GM23248 (cell line): ENCODE data around the gene KRT10. TPM values are rescaled to one million over a fixed set of nuclear protein-coding genes. Genes with fewer than 3 reads are reported as not detected.

Experiments
- DNase-seq: peaks from one replicate; pipeline ENCODE4 v3.0.0-alpha.2; 2015
- H2AFZ ChIP-seq: fragments of 200-600 bp; sonication (generic); 2 replicates; pipeline ENCODE4 v1.6.1; 2016; ENCODE audit warnings: antibody characterized with exemption
- H3F3A ChIP-seq: fragments of 200-600 bp; sonication (generic); 2 replicates; pipeline ENCODE4 v1.6.1; 2016; ENCODE audit warnings: mild to moderate bottlenecking, antibody characterized with exemption, mixed run types; ENCODE audit not compliant: insufficient read depth
- H3K27ac ChIP-seq: fragments of 200-600 bp; sonication (generic); 2 replicates; pipeline ENCODE4 v1.5.1; 2016; ENCODE audit warnings: mild to moderate bottlenecking
- H3K27me3 ChIP-seq: fragments of 200-600 bp; sonication (generic); replicated peaks from 2 replicates; pipeline ENCODE4 v1.6.1; 2016; ENCODE audit warnings: mild to moderate bottlenecking; ENCODE audit not compliant: insufficient read depth
- H3K36me3 ChIP-seq: fragments of 200-600 bp; sonication (generic); 2 replicates; pipeline ENCODE4 v1.6.1; 2016; ENCODE audit warnings: low read depth, mild to moderate bottlenecking
- H3K4me1 ChIP-seq: fragments of 200-600 bp; sonication (generic); 2 replicates; pipeline ENCODE4 v1.6.1; 2016; ENCODE audit warnings: mild to moderate bottlenecking; ENCODE audit not compliant: insufficient read depth
- H3K4me2 ChIP-seq: fragments of 200-600 bp; sonication (generic); one replicate; pipeline ENCODE4 v1.6.1; 2016; ENCODE audit warnings: mild to moderate bottlenecking; ENCODE audit not compliant: unreplicated experiment
- H3K4me3 ChIP-seq: fragments of 200-600 bp; sonication (generic); 2 replicates; pipeline ENCODE4 v1.5.1; 2016; ENCODE audit warnings: mild to moderate bottlenecking
- H3K79me2 ChIP-seq: fragments of 200-600 bp; sonication (generic); 2 replicates; pipeline ENCODE4 v1.6.1; 2016; ENCODE audit warnings: mild to moderate bottlenecking; ENCODE audit not compliant: insufficient read depth
- H3K9ac ChIP-seq: fragments of 200-600 bp; sonication (generic); 2 replicates; pipeline ENCODE4 v1.6.1; 2016; ENCODE audit warnings: mild to moderate bottlenecking
- H3K9me2 ChIP-seq: fragments of 200-600 bp; sonication (generic); 2 replicates; pipeline ENCODE4 v1.6.1; 2016; ENCODE audit warnings: mixed run types, mild to moderate bottlenecking, moderate library complexity; ENCODE audit not compliant: insufficient read depth
- H3K9me3 ChIP-seq: fragments of 200-600 bp; sonication (generic); one replicate; pipeline ENCODE4 v1.6.1; 2017; ENCODE audit warnings: low read depth
- H4K20me1 ChIP-seq: fragments of 200-600 bp; sonication (generic); 2 replicates; pipeline ENCODE4 v1.6.0; 2016; ENCODE audit not compliant: insufficient read depth
- EZH2 ChIP-seq: fragments of 200-600 bp; sonication (generic); IDR thresholded peaks from 2 replicates; pipeline ENCODE4 v1.6.1; 2018; ENCODE audit warnings: antibody characterized with exemption, mild to moderate bottlenecking; ENCODE audit not compliant: insufficient read depth, poor library complexity, severe bottlenecking
- EZH2phosphoT487 ChIP-seq: fragments of 200-600 bp; sonication (generic); IDR thresholded peaks from 2 replicates; pipeline ENCODE4 v1.6.1; 2018; ENCODE audit warnings: antibody characterized with exemption, moderate library complexity, mild to moderate bottlenecking, low read depth; ENCODE audit not compliant: insufficient read depth
- WGBS, 2 experiments: methylation state at CpG; one replicate each; pipeline ENCODE4 v1.1.6; 2015 to 2017; ENCODE audit warnings: low lambda C conversion rate in 2 of 2, low coverage in 1 of 2; ENCODE audit errors: missing lambda C conversion rate in 2 of 2; 5-methylcytosine and 5-hydroxymethylcytosine counted together
- in situ Hi-C: fragments of 300-500 bp; cut with MboI; formaldehyde crosslinking; loops from 2 replicates; pipeline ENCODE4 v1.15.0; 2020
- polyA plus RNA-seq: library from polyadenylated mRNA; unstranded; fragments of >200 nt; fragmentation: Nextera tagmentation; extraction: Ambion mirVana; gene quantifications from 2 replicates; pipeline ENCODE4 v1.2.1, GENCODE V29; 2016
- total RNA-seq: library from RNA; depleted of rRNA; stranded (reverse); fragments of >200 nt; shearing (Covaris generic); gene quantifications from 2 replicates; pipeline ENCODE4 v1.2.3, GENCODE V29; 2014

KRT10 gene
- total and polyA plus RNA-seq, 2 experiments from 2014 or later = 23.3 to 145 TPM

- Histone ChIP-seq H4K20me1 (no peaks in the 10 kb centered on the region), H3K4me3 (no peak overlapping the region), H3K27me3 (no peaks in the 10 kb centered on the region), H3K4me2 (no peak overlapping the region), H3K4me1 (no peaks in the 10 kb centered on the region), H3K9me3 (no peaks in the 10 kb centered on the region), H3F3A (no peaks in the 10 kb centered on the region), H3K79me2 (peaks cover 26% of the 10 kb centered on the region; the same call in 1 of the 2 replicates), H3K9ac (no peak overlapping the region), H3K36me3 (peaks cover 4% of the 10 kb centered on the region; the same call in 1 of the 2 replicates), H2AFZ (no peak overlapping the region), H3K9me2 (no peaks in the 10 kb centered on the region), H3K27ac (no peak overlapping the region)
- WGBS, 2 experiments = 83 to 86% methylated on average over 3 of the region's 3 CpGs
- TF ChIP-seq EZH2 (no peak), EZH2phosphoT487 (no peak)
- in situ Hi-C loops = no loop called here
- DNase-seq = no peak
These were observed 10.4 kb upstream of the KRT10 start for GRCh38 chr17:40832840-40833239.

GRCh38 chr17:40830085-40830776, 7.8 kb upstream of the KRT10 start:
- H3K4me3 ChIP-seq = no peak overlapping the region
- 89 to 100% methylated on average over 2 of the region's 2 CpGs for WGBS, 2 experiments
- H3K9ac ChIP-seq = no peak overlapping the region
- H4K20me1 ChIP-seq = no peaks in the 10 kb centered on the region
- no peaks in the 10 kb centered on the region for H3K4me1 ChIP-seq
- no peak for DNase-seq
- peaks cover 52% of the 10 kb centered on the region for H3K79me2 ChIP-seq
- H3K27me3 ChIP-seq = no peaks in the 10 kb centered on the region
- H3K4me2 ChIP-seq = no peak overlapping the region
- in situ Hi-C loops = no loop called here
- H3F3A ChIP-seq = no peaks in the 10 kb centered on the region
- no peak overlapping the region for H2AFZ ChIP-seq
- TF ChIP-seq EZH2phosphoT487 = no peak
- no peak for TF ChIP-seq EZH2
- H3K36me3 ChIP-seq = no peaks in the 10 kb centered on the region; the same call in 1 of the 2 replicates
- no peaks in the 10 kb centered on the region for H3K9me3 ChIP-seq
- no peak overlapping the region for H3K27ac ChIP-seq
- H3K9me2 ChIP-seq = no peaks in the 10 kb centered on the region

DNA sequence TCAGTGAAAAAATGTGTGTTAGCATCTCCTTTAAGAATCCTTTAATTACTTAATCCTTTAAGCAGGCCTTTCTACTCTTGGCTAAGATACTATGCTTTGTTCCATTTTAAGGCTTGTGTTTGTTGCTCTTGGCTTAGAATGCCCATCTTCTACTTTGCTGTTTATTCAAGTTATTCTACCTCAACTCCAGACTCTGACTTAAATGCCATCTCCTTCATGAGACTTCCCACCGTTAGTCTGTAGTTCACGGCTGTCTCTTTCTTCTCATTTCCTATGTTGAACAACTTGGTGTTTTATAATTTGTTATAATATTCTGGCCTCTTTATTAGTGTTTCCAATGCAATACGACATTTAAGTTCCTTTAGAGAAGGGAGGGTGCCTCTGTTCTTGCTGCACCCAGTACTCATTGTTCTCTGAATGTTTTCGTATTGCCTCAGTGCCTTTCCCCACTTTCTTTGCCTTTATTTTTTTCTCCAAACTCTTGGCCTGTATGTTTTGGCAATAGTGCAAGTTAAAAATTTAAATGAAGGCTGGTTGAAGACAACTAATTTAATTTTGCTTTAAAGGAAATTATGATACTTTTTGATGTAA, 6.1 kb upstream of the KRT10 start:
- no peaks in the 10 kb centered on the region for H3K4me1 ChIP-seq
- DNase-seq = no peak
- no peaks in the 10 kb centered on the region for H3K36me3 ChIP-seq
- TF ChIP-seq EZH2 = no peak
- no peak for TF ChIP-seq EZH2phosphoT487
- no peak overlapping the region for H3K4me3 ChIP-seq
- H3K9me2 ChIP-seq = no peaks in the 10 kb centered on the region
- no peaks in the 10 kb centered on the region for H4K20me1 ChIP-seq
- no peak overlapping the region for H3K27ac ChIP-seq
- H3F3A ChIP-seq = no peaks in the 10 kb centered on the region
- H3K9me3 ChIP-seq = no peaks in the 10 kb centered on the region
- 83 to 84% methylated on average over 4 of the region's 4 CpGs for WGBS, 2 experiments
- in situ Hi-C loops = no loop called here
- peaks cover 69% of the 10 kb centered on the region for H3K79me2 ChIP-seq
- H2AFZ ChIP-seq = no peak overlapping the region
- H3K9ac ChIP-seq = no peak overlapping the region
- H3K27me3 ChIP-seq = no peaks in the 10 kb centered on the region
- no peak overlapping the region for H3K4me2 ChIP-seq

DNA sequence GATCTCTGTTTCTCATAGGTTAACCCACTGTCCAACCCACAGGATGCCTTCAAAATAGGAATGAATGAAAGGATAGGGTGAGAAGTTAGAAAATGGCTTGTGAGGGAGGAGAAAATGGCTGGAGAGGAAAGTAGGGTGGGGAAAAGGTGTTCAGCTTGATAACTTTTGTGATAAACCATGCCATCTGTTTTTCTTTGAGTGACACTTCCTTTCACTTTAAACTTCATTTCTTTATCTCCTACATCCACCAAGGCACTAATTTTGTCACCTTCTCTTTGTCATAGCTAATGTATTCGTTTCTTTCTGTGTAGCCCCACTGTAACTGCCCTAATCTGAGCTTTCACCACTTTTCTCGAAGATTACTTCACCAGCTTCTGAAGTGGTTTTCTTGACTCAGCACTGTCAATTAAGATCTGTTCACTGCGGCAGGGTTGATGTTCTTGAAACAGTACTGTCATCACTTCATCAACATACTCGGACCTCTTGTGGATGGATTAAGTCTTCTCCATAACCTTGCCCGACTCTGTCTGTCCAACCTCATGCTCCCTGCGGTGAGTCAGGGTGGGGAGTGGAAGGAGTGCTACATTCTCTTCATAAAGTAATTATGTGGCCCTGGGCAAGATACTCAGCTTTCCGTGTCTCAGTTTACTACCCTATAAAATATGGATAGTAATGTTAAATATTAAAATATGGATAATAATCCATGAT, 5.5 kb upstream of the KRT10 start:
- Histone ChIP-seq H3K4me1 (no peaks in the 10 kb centered on the region), H3K9me3 (no peaks in the 10 kb centered on the region), H3F3A (peaks cover under 1% of the 10 kb centered on the region; the same call in 1 of the 2 replicates), H2AFZ (no peak overlapping the region), H3K27me3 (no peaks in the 10 kb centered on the region), H3K27ac (no peak overlapping the region), H3K4me3 (no peak overlapping the region), H3K4me2 (no peak overlapping the region), H4K20me1 (no peaks in the 10 kb centered on the region), H3K79me2 (peaks cover 76% of the 10 kb centered on the region), H3K36me3 (no peaks in the 10 kb centered on the region), H3K9ac (no peak overlapping the region), H3K9me2 (no peaks in the 10 kb centered on the region)
- in situ Hi-C loops = no loop called here
- DNase-seq = peak; percentile 2
- 69 to 72% methylated on average over 7 of the region's 7 CpGs for WGBS, 2 experiments
- TF ChIP-seq EZH2 (no peak), EZH2phosphoT487 (no peak)
